CD14-positive monocyte (primary cell): ENCODE data around the gene CARD16. TPM values are rescaled to one million over a fixed set of nuclear protein-coding genes. Genes with fewer than 3 reads are reported as not detected.
A peak's percentile ranks its signal among the peaks of the same experiment; 100 is the strongest.

Experiments used
- DNase-seq, 3 donors: peaks; one replicate each; pipeline ENCODE4 v3.0.0-alpha.2; 2011 to 2022
- H2AFZ ChIP-seq: 2 replicates; pipeline ENCODE4 v1.6.0; 2012; ENCODE audit warnings: mild to moderate bottlenecking, low read depth, low read length, inconsistent platforms; ENCODE audit not compliant: insufficient read depth, poor library complexity, severe bottlenecking
- H3K27ac ChIP-seq, 2 donors: 1 replicate in 1 of 2; 2 replicates in 1 of 2; pipeline ENCODE4 v1.5.1; 2012 to 2013; ENCODE audit warnings: low read length in 2 of 2, control low read depth in 1 of 2, inconsistent platforms in 1 of 2, low read depth in 1 of 2, mild to moderate bottlenecking in 1 of 2
- H3K27me3 ChIP-seq, 2 donors: one replicate each; pipeline versions ENCODE4 v1.6.0 to v1.6.1; 2011 to 2013; ENCODE audit warnings: low read length in 2 of 2; ENCODE audit not compliant: control insufficient read depth in 2 of 2, insufficient read depth in 2 of 2
- H3K36me3 ChIP-seq, 2 donors: replicated peaks in 1 of 2; 1 replicate in 1 of 2; 2 replicates in 1 of 2; pipeline versions ENCODE4 v1.5.1 to v1.6.1; 2012 to 2013; ENCODE audit warnings: low read length in 2 of 2, control low read depth in 1 of 2, inconsistent platforms in 1 of 2, mild to moderate bottlenecking in 1 of 2; ENCODE audit not compliant: insufficient read depth in 2 of 2, control insufficient read depth in 1 of 2
- H3K4me1 ChIP-seq, 2 donors: 1 replicate in 1 of 2; 2 replicates in 1 of 2; pipeline versions ENCODE4 v1.5.1 to v1.6.1; 2012 to 2013; ENCODE audit warnings: low read length in 2 of 2, control low read depth in 1 of 2, inconsistent platforms in 1 of 2, mild to moderate bottlenecking in 1 of 2, moderate library complexity in 1 of 2; ENCODE audit not compliant: insufficient read depth in 2 of 2, control insufficient read depth in 1 of 2
- H3K4me2 ChIP-seq: replicated peaks from 2 replicates; pipeline ENCODE3; 2012; ENCODE audit warnings: low read length, moderate library complexity, mild to moderate bottlenecking; ENCODE audit not compliant: poor library complexity, severe bottlenecking; ENCODE audit errors: extremely low read depth
- H3K4me3 ChIP-seq, 3 experiments: fragments of 200-600 bp in 1 of 3; sonication (generic) in 1 of 3; replicated peaks in 1 of 3; 1 replicate in 2 of 3; 2 replicates in 1 of 3; pipeline ENCODE4 v1.5.1; 2011 to 2013; ENCODE audit warnings: low read length in 3 of 3, mild to moderate bottlenecking in 3 of 3, control low read depth in 2 of 3, low read depth in 2 of 3, inconsistent platforms in 1 of 3, moderate library complexity in 1 of 3
- H3K79me2 ChIP-seq: 2 replicates; pipeline ENCODE4 v1.6.0; 2012; ENCODE audit warnings: mild to moderate bottlenecking, control low read depth, inconsistent platforms, low read length, moderate library complexity; ENCODE audit not compliant: insufficient read depth
- H3K9ac ChIP-seq: 2 replicates; pipeline ENCODE4 v1.6.0; 2017; ENCODE audit warnings: low read length, mild to moderate bottlenecking; ENCODE audit not compliant: insufficient read depth, poor library complexity, severe bottlenecking
- H3K9me3 ChIP-seq, 2 donors: replicated peaks in 1 of 2; 1 replicate in 1 of 2; 2 replicates in 1 of 2; pipeline versions ENCODE4 v1.5.1 to v1.6.1; 2012 to 2013; ENCODE audit warnings: low read length in 2 of 2, control low read depth in 1 of 2; ENCODE audit not compliant: control insufficient read depth in 1 of 2, insufficient read depth in 1 of 2
- H4K20me1 ChIP-seq: 2 replicates; pipeline ENCODE4 v1.6.0; 2012; ENCODE audit warnings: mild to moderate bottlenecking, low read length, control low read depth, moderate library complexity; ENCODE audit not compliant: insufficient read depth
- H3K27ac Mint-ChIP-seq, 7 donors: one replicate each; pipeline ENCODE4 v1.8.0; 2020; ENCODE audit warnings: mild to moderate bottlenecking in 7 of 7, mixed read lengths in 7 of 7, moderate library complexity in 6 of 7, inconsistent platforms in 2 of 7
- H3K27me3 Mint-ChIP-seq, 3 donors: one replicate each; pipeline ENCODE4 v1.8.0; 2021 to 2022; ENCODE audit warnings: low read depth in 3 of 3, mild to moderate bottlenecking in 3 of 3, mixed read lengths in 3 of 3, moderate library complexity in 3 of 3, inconsistent platforms in 1 of 3
- H3K36me3 Mint-ChIP-seq, 2 donors: one replicate each; pipeline ENCODE4 v1.8.0; 2020; ENCODE audit warnings: mixed read lengths in 2 of 2, inconsistent platforms in 1 of 2, mild to moderate bottlenecking in 1 of 2
- H3K4me1 Mint-ChIP-seq: one replicate; pipeline ENCODE4 v1.8.0; 2020; ENCODE audit warnings: mild to moderate bottlenecking, mixed read lengths
- H3K4me3 Mint-ChIP-seq, 2 donors: one replicate each; pipeline ENCODE4 v1.8.0; 2020; ENCODE audit warnings: mild to moderate bottlenecking in 2 of 2, mixed read lengths in 2 of 2, moderate library complexity in 1 of 2
- H3K9me3 Mint-ChIP-seq, 7 donors: one replicate each; pipeline ENCODE4 v1.8.0; 2020 to 2022; ENCODE audit warnings: mixed read lengths in 7 of 7, mild to moderate bottlenecking in 6 of 7, moderate library complexity in 6 of 7, inconsistent platforms in 2 of 7
- CTCF ChIP-seq: fragments of 200-600 bp; IDR thresholded peaks from one replicate; pipeline ENCODE4 v1.8.0; 2022; ENCODE audit warnings: antibody characterized with exemption, mild to moderate bottlenecking
- WGBS: methylation state at CpG from one replicate; pipeline ENCODE4 v1.1.5; 2013; ENCODE audit warnings: missing lambda C conversion rate; ENCODE audit not compliant: insufficient coverage; 5-methylcytosine and 5-hydroxymethylcytosine counted together
- intact Hi-C, 2 donors: fragments of 100-400 bp; cut with micrococcal nuclease; formaldehyde crosslinking; loops; one replicate each; pipeline versions ENCODE4 v1.15.0 to v1.15.1; 2023
- polyA plus RNA-seq, 3 donors: library from polyadenylated mRNA; depleted of rRNA in 1 of 3; unstranded in 2 of 3; stranded (reverse) in 1 of 3; fragments of 300-500 nt in 2 of 3; fragments of >200 nt in 1 of 3; fragmentation: Illumina TruSeq in 2 of 3; gene quantifications; 1 replicate in 2 of 3; 2 replicates in 1 of 3; pipeline ENCODE4 v1.2.3, GENCODE V29; 2012 to 2021

The CARD16 gene
- polyA plus RNA-seq, 3 donors = 294 to 731 (median 671) TPM

GRCh38 chr11:105003151-105003550 lies 42.0 kb downstream of the CARD16 start:
- TF ChIP-seq CTCF = no peak
- no CpG with 5 or more reads among the region's 2 CpGs for WGBS
- no peaks in the 10 kb centered on the region for H3K79me2 ChIP-seq
- DNase-seq = no peak
- no peaks in the 10 kb centered on the region for H3K36me3 Mint-ChIP-seq
- no peaks in the 10 kb centered on the region for H3K9me3 ChIP-seq
- H3K27me3 ChIP-seq = no peaks in the 10 kb centered on the region
- intact Hi-C loops = no loop called here
- no peak overlapping the region for H3K27ac ChIP-seq
- no peaks in the 10 kb centered on the region for H4K20me1 ChIP-seq
- H3K9ac ChIP-seq = no peak overlapping the region
- H3K4me1 Mint-ChIP-seq = peaks cover 4% of the 10 kb centered on the region
- H3K9me3 Mint-ChIP-seq = peaks cover 0 to 3% (median 0%) of the 10 kb centered on the region in 7 donors
- peaks cover 0 to 1% (median 0%) of the 10 kb centered on the region in 3 donors for H3K27me3 Mint-ChIP-seq
- no peaks in the 10 kb centered on the region for H3K4me1 ChIP-seq
- no peak overlapping the region for H3K4me3 Mint-ChIP-seq
- H3K4me2 ChIP-seq = no peak overlapping the region
- no peak overlapping the region for H3K4me3 ChIP-seq
- H3K36me3 ChIP-seq = no peaks in the 10 kb centered on the region
- no peak overlapping the region for H3K27ac Mint-ChIP-seq
- H2AFZ ChIP-seq = no peak overlapping the region

GRCh38 chr11:105000797-105001196 lies 44.3 kb downstream of the CARD16 start:
- Histone ChIP-seq H3K27ac (no peak overlapping the region), H3K79me2 (no peaks in the 10 kb centered on the region), H4K20me1 (no peaks in the 10 kb centered on the region), H3K9me3 (no peaks in the 10 kb centered on the region), H3K4me2 (no peak overlapping the region), H3K9ac (no peak overlapping the region), H2AFZ (no peak overlapping the region), H3K4me1 (no peaks in the 10 kb centered on the region), H3K27me3 (no peaks in the 10 kb centered on the region), H3K4me3 (no peak overlapping the region), H3K36me3 (no peaks in the 10 kb centered on the region)
- Mint-ChIP-seq H3K4me1 (peaks cover 4% of the 10 kb centered on the region), H3K36me3 (no peaks in the 10 kb centered on the region), H3K27ac (no peak overlapping the region), H3K4me3 (no peak overlapping the region), H3K27me3 (peaks cover 0 to 1% (median 0%) of the 10 kb centered on the region in 3 donors), H3K9me3 (peaks cover 0 to 3% (median 0%) of the 10 kb centered on the region in 7 donors)
- DNase-seq = peak; percentile 22 to 38 (median 27)
- intact Hi-C loops = no loop called here
- 88% methylated on average over 7 of the region's 7 CpGs for WGBS
- TF ChIP-seq CTCF = peak; percentile 67
